ENCODE data around the gene CZIB. TPM values are rescaled to one million over a fixed set of nuclear protein-coding genes. Genes with fewer than 3 reads are reported as not detected.

CZIB gene
- total and polyA plus RNA-seq, 8 donors = 12.1 to 66.9 (median 18.6) TPM

- Histone ChIP-seq H3K27me3 (no peaks in the 10 kb centered on the region), H3K4me3 (no peak overlapping the region), H3K9me3 (no peaks in the 10 kb centered on the region), H3K36me3 (no peaks in the 10 kb centered on the region), H3K4me1 (peaks cover 0 to under 1% (median 0%) of the 10 kb centered on the region in 3 donors), H3K27ac (no peak overlapping the region)
- peak in 3 of 6 donors; percentile 33 to 50 (median 41) for DNase-seq
- no peak for TF ChIP-seq CTCF (IDR thresholded peaks at IDR 0.05)
- peak; percentile 24 to 61 (median 42) for ATAC-seq
- intact Hi-C loops (cut with DNase I) = no loop called here
- WGBS, 2 donors = 31 to 39% methylated on average over 10 of the region's 10 CpGs
- FAIRE-seq = no peak
These were observed 30.2 kb downstream of the CZIB start for GRCh38 chr1:53190210-53190611.

- Histone ChIP-seq H3K4me3 (no peak overlapping the region), H3K27me3 (no peaks in the 10 kb centered on the region), H3K9me3 (no peaks in the 10 kb centered on the region), H3K27ac (no peak overlapping the region), H3K4me1 (peaks cover 0 to under 1% (median 0%) of the 10 kb centered on the region in 3 donors), H3K36me3 (no peaks in the 10 kb centered on the region)
- no peak for DNase-seq
- FAIRE-seq = no peak
- WGBS, 2 donors = 68 to 77% methylated on average over 5 of the region's 5 CpGs
- intact Hi-C loops (cut with DNase I) = loop anchor here in 1 of 3 donors (10.0 kb wide), 2 partner anchors 274 to 484 kb away; no protein-coding TSS in a partner anchor
- TF ChIP-seq CTCF (IDR thresholded peaks at IDR 0.05) = no peak
- ATAC-seq = no peak
These were observed 31.4 kb downstream of the CZIB start for GRCh38 chr1:53189061-53189460.

GRCh38 chr1:53188099-53188498 lies 32.3 kb downstream of the CZIB start:
- FAIRE-seq (no peak), DNase-seq (no peak), ATAC-seq (no peak)
- Histone ChIP-seq H3K9me3 (no peaks in the 10 kb centered on the region), H3K36me3 (no peaks in the 10 kb centered on the region), H3K4me3 (no peak overlapping the region), H3K27me3 (no peaks in the 10 kb centered on the region), H3K27ac (no peak overlapping the region), H3K4me1 (peaks cover 0 to 9% (median 0%) of the 10 kb centered on the region in 3 donors)
- intact Hi-C loops (cut with DNase I) = loop anchor here in 1 of 3 donors (10.0 kb wide), 2 partner anchors 273 to 483 kb away; no protein-coding TSS in a partner anchor
- 75 to 85% methylated on average over 4 of the region's 4 CpGs for WGBS, 2 donors
- TF ChIP-seq CTCF (IDR thresholded peaks at IDR 0.05) = no peak

DNA sequence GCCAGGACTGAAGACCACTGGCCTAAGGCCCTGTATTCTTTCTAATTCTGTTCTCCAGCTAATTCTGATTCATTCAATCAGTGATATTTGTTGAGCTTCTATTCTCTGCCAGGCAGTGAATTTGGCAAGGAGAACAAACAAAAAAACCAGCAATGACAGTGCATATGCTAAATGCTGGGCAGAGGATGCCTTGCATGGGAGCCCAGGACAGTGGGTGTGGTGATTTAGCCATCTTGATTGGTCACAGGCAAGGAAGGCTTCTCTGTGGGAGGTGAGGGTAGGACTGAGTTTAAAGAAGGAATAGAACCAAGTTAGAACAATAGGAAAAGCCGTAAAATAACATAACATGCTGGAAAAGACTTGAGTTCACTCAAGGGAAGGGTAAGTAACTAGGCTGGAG lies 33.0 kb downstream of the CZIB start:
- TF ChIP-seq CTCF (IDR thresholded peaks at IDR 0.05) = no peak
- Histone ChIP-seq H3K9me3 (no peaks in the 10 kb centered on the region), H3K36me3 (no peaks in the 10 kb centered on the region), H3K4me1 (peaks cover 0 to 16% (median 2%) of the 10 kb centered on the region in 3 donors), H3K27me3 (no peaks in the 10 kb centered on the region), H3K27ac (no peak overlapping the region), H3K4me3 (no peak overlapping the region)
- DNase-seq (no peak), FAIRE-seq (no peak), ATAC-seq (no peak)
- intact Hi-C loops (cut with DNase I) = loop anchor here in 1 of 3 donors (10.0 kb wide), 2 partner anchors 273 to 483 kb away; no protein-coding TSS in a partner anchor
- 82 to 90% methylated on average over 1 of the region's 1 CpG for WGBS, 2 donors

DNA sequence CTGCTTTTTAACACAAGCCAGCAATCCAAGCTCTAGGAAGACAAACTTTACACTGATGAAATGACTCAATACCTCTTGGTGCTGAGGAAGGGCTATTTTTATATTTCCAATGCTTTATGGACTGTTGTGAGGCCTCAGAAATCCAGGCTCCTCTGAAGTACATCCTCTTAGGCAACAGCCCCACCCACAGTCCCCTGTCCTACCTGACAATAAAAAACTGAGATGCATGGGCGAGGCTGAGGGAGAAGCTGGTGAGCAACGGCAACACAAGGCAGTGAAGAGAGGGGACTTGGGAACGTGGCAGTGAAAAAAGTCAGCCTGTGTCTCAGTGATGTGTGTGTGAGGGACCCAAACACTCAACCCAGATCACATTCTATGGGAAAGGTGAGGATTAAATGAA lies 33.9 kb downstream of the CZIB start:
- intact Hi-C loops (cut with DNase I) = loop anchor here in 1 of 3 donors (10.0 kb wide), 2 partner anchors 272 to 482 kb away; no protein-coding TSS in a partner anchor
- no peak for DNase-seq
- FAIRE-seq = no peak
- Histone ChIP-seq H3K4me3 (no peak overlapping the region), H3K36me3 (no peaks in the 10 kb centered on the region), H3K27ac (no peak overlapping the region), H3K4me1 (peaks cover 4 to 17% (median 5%) of the 10 kb centered on the region in 3 donors), H3K9me3 (no peaks in the 10 kb centered on the region), H3K27me3 (no peaks in the 10 kb centered on the region)
- no peak for TF ChIP-seq CTCF (IDR thresholded peaks at IDR 0.05)
- 60 to 72% methylated on average over 3 of the region's 3 CpGs for WGBS, 2 donors
- no peak for ATAC-seq

Measured in pancreas (tissue), 10 donors.